HG02970 (cell line): ENCODE data around the gene PRSS2.

Experiments
- ATAC-seq: cut with Tn5 transposase; IDR thresholded peaks from one replicate; pipeline ENCODE4 v1.9.1; 2021; ENCODE audit warnings: mild to moderate bottlenecking, moderate library complexity, moderate number of reproducible peaks; ENCODE audit not compliant: unreplicated experiment, low FRiP score

The PRSS2 gene

DNA sequence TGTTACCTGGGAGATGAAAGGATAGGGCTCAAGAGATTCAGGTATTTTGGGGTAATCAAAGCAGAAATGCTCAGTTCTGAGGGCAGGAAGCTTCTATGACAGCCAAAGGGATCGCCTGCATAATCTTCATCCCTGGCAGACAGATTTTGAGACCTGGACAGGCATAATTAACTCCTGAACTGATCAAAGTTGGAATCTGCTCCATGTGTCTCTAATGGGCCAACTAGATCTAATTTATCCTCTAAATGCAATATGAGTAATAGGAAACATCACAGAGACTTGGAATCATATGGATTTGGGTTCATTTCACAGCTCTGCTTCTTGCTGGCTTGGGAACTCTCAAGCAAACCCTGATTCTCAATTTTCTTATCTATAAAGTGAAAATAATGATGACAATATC, 42.9 kb downstream of the PRSS2 start:
- no peak for ATAC-seq

DNA sequence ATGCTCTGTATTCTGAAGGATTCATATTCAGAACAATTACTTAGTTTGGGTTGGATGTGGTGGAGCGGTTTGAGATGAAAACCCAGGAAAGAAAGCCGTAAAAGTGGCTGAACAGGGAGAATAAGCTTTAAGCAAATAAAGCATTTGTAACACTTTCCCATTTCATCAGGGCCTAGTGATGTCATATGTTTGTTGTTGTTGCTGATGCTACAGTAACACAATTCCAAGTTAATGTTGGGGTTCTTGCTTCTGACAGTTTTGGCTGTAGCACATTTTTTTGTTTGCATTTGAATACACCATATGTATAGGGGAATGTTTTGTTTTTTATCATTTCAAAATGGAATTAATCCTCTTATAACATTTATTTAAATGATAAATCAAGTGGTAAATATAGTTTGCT, 43.7 kb downstream of the PRSS2 start:
- no peak for ATAC-seq

DNA sequence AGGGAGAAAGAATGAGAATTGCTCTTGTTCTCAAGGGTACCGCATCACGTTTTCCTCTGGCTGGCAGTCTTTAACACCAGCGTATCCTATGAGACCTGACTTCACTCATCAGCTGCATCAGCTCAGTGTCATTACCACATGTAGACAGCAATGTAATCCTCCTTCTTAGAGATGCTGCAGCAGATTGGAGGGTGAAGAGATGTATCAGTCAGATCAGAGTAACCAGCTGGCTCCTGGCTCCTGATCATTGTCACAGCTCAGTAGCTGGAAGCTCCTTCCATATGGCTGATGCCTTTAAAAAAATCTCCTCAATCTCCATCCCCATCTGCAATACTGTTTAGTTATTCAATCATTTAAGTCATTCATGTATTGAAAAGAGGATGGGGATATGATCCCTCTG, 44.4 kb downstream of the PRSS2 start:
- no peak for ATAC-seq

DNA sequence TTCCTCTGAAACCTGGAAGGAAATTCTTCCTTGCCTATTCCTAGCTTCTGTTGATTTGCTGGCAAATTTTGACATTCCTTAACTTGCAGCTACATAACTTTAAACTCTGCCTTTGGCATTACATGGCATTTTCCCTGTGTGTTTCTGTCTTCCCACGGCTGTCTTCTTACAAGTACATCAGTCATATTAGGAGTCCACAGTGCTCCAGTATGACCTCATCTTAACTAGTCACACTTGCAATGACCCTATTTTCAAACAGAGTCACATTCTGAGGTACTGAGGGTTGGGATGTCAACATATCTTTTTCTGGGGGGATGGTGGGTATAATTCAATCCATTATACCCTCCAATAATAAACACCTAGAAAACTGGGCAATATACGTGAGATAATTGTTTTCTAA, 46.7 kb downstream of the PRSS2 start:
- ATAC-seq: no peak

DNA sequence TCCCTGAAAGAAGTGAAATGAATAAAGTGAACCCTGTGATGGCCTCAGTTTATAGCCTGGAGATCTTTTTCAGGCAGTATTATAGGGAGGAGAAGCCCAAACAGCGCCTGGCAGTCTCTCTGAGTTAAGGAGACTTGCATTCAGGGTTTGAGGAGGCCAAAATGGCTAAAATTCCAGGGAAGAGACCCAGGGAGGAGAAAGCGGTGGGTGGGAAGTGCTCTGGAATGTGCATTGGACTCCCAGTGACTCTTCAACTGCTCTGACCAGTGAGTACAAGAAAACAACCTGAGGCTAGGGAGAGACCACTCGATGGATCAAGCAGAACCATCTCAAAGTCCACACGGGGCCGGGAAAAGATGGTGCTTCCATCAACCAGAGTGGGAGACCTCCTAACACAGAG, 48.8 kb downstream of the PRSS2 start:
- no peak for ATAC-seq

DNA sequence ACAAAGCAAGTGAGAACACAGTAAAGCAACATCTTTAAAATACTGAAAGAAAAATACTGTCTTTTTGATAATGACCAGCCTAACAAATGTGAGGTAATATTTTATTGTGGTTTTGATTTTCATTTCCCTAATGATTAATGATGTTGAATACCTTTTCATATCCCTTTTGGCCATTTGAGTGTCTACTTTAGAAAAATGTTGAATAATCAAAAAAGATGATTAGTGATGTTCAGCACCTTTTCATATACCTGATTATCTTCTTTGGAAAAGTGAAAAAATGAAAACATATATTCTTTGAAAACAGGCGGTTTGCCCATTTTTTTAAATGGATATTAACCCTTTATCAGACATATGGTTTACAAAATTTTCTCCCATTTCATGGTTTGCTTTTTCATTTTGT, 51.9 kb downstream of the PRSS2 start:
- ATAC-seq: no peak
